Prostate gland (tissue), 2 donors: ENCODE data around the gene ZNF254. TPM values are rescaled to one million over a fixed set of nuclear protein-coding genes. Genes with fewer than 3 reads are reported as not detected.
"Not testable (repeated sequence)": the region's sequence is repeated elsewhere in the genome, so short reads cannot be mapped to it uniquely, and the experiment has no call there.

Source experiments
- DNase-seq: peaks from one replicate; pipeline ENCODE4 v3.0.0-alpha.2; 2019; ENCODE audit warnings: low spot score
- H3K27ac ChIP-seq, 2 donors: fragments of 200-600 bp; sonication (generic); 2 replicates each; pipeline ENCODE4 v1.5.1; 2017 to 2019
- H3K27me3 ChIP-seq: fragments of 200-600 bp; sonication (generic); replicated peaks from 2 replicates; pipeline ENCODE4 v1.5.1; 2019; ENCODE audit not compliant: insufficient read depth
- H3K36me3 ChIP-seq, 2 donors: fragments of 200-600 bp; sonication (generic); 1 replicate in 1 of 2; 2 replicates in 1 of 2; pipeline versions ENCODE4 v1.5.1 to v1.8.1; 2017 to 2019
- H3K4me1 ChIP-seq: fragments of 200-600 bp; sonication (generic); replicated peaks from 2 replicates; pipeline ENCODE4 v1.5.1; 2019
- H3K4me3 ChIP-seq, 2 donors: fragments of 200-600 bp; sonication (generic); 2 replicates each; pipeline ENCODE4 v1.5.1; 2017 to 2019
- H3K9me3 ChIP-seq: fragments of 200-600 bp; sonication (generic); 2 replicates; pipeline ENCODE4 v1.5.1; 2017
- POLR2A ChIP-seq: fragments of 450-650 bp; IDR thresholded peaks from one replicate; pipeline ENCODE4 v1.6.1; 2016; ENCODE audit warnings: antibody characterized with exemption, mild to moderate bottlenecking
- POLR2AphosphoS5 ChIP-seq: sonication (generic); formaldehyde crosslinking; IDR thresholded peaks from one replicate; pipeline ENCODE4 v1.6.1; 2017; ENCODE audit warnings: antibody characterized with exemption
- WGBS: methylation state at CpG from one replicate; pipeline ENCODE4 v1.1.5; 2018; 5-methylcytosine and 5-hydroxymethylcytosine counted together
- intact Hi-C: fragments of 100-400 bp; cut with DNase I; formaldehyde crosslinking; loops from one replicate; pipeline ENCODE4 v1.14.2; 2022
- total RNA-seq, 2 donors: library from RNA; depleted of rRNA; stranded (reverse); fragments of >200 nt; gene quantifications; one replicate each; pipeline ENCODE4 v1.1.0, GENCODE V29; 2016
- TF ChIP-seq, protein P1 (sequence below), 4 experiments: fragments of 200-600 bp in 2 of 4; fragments of 450-650 bp in 2 of 4; sonication (generic) in 2 of 4; IDR thresholded peaks; 1 replicate in 3 of 4; 2 replicates in 1 of 4; pipeline ENCODE4 v1.5.1; 2016 to 2019; ENCODE audit warnings: antibody characterized with exemption in 4 of 4, mild to moderate bottlenecking in 2 of 4, moderate library complexity in 2 of 4

Gene ZNF254
- total RNA-seq, 2 donors from 2014 or later = 21.8 to 22.7 TPM

DNA sequence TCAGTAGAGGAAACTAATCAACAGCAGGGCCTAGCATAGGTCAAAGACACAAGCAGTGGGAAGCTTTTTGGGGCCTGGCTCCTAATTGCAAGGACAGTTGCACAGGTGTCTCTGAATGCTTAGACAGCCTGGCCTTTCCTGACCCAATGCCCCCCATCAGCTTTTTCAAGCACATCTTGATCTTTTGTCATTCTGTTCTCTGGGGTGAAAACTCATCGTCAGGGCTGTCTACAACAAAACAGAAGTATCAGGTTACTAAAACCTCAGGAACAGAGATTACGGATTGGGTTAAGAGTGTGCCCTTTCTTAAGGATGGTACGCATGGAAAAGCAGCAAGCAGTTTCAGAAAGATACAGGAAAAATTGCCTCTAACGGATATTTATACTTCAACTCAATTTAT lies 8.3 kb upstream of the ZNF254 start:
- no peaks in the 10 kb centered on the region for H3K9me3 ChIP-seq
- intact Hi-C loops = no loop called here
- no peaks in the 10 kb centered on the region for H3K27me3 ChIP-seq
- DNase-seq = no peak
- 84% methylated on average over 4 of the region's 4 CpGs for WGBS
- TF ChIP-seq POLR2AphosphoS5 = no peak
- TF ChIP-seq POLR2A = no peak
- TF ChIP-seq, protein P1, sequence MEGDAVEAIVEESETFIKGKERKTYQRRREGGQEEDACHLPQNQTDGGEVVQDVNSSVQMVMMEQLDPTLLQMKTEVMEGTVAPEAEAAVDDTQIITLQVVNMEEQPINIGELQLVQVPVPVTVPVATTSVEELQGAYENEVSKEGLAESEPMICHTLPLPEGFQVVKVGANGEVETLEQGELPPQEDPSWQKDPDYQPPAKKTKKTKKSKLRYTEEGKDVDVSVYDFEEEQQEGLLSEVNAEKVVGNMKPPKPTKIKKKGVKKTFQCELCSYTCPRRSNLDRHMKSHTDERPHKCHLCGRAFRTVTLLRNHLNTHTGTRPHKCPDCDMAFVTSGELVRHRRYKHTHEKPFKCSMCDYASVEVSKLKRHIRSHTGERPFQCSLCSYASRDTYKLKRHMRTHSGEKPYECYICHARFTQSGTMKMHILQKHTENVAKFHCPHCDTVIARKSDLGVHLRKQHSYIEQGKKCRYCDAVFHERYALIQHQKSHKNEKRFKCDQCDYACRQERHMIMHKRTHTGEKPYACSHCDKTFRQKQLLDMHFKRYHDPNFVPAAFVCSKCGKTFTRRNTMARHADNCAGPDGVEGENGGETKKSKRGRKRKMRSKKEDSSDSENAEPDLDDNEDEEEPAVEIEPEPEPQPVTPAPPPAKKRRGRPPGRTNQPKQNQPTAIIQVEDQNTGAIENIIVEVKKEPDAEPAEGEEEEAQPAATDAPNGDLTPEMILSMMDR (IDR thresholded peaks at IDR 0.05) = no peak
- H3K4me1 ChIP-seq = no peaks in the 10 kb centered on the region
- H3K4me3 ChIP-seq = no peak overlapping the region
- no peaks in the 10 kb centered on the region for H3K36me3 ChIP-seq
- no peak overlapping the region for H3K27ac ChIP-seq

DNA sequence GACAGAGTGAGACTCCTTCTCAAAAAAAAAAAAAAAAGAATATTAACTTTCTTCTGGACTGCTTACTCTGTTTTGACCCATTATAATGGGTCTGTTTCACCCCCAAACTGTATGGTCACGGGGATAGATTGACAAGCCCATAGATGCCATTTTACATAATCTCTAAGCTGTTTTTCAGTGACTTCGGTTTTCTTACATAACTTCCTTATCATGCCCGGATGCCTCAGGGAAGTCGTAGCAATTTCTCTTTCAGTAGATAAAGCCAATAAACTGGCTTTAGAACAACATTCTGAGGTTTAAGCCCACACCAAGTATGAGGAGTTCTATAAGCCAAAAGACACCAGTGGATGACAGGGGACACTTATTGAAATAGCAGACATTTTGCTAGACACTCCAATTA lies 5.9 kb upstream of the ZNF254 start:
- Histone ChIP-seq H3K27me3 (no peaks in the 10 kb centered on the region), H3K4me1 (no peaks in the 10 kb centered on the region), H3K9me3 (no peaks in the 10 kb centered on the region), H3K4me3 (no peak overlapping the region), H3K27ac (no peak overlapping the region), H3K36me3 (no peaks in the 10 kb centered on the region)
- intact Hi-C loops = no loop called here
- no peak for DNase-seq
- 81% methylated on average over 4 of the region's 4 CpGs for WGBS
- TF ChIP-seq, protein P1 (IDR thresholded peaks at IDR 0.05) = no peak
- no peak for TF ChIP-seq POLR2AphosphoS5
- no peak for TF ChIP-seq POLR2A

DNA sequence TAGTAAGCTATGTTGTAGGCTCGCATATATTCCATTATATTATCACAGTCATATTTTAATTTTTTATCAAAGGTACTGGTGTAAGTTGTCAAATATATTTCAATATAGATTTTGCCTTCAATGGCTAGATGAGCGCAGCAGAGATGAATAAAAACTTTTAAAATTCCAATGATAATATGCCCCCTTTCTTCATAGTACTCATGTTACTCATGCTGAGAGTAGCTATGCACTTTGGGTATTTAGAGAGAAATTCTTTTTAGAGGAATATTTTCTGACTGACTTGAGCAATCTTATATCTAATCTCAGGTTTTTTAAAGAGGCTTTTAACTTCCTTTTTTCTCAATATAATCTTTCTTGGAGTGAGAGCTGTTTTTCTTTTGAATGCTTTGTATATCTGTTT lies 11.4 kb downstream of the ZNF254 start:
- no peak for TF ChIP-seq POLR2AphosphoS5
- TF ChIP-seq POLR2A = no peak
- TF ChIP-seq, protein P1 (IDR thresholded peaks at IDR 0.05) = no peak
- Histone ChIP-seq H3K27me3 (no peaks in the 10 kb centered on the region), H3K4me1 (no peaks in the 10 kb centered on the region), H3K27ac (no peak overlapping the region), H3K36me3 (no peaks in the 10 kb centered on the region), H3K4me3 (no peak overlapping the region), H3K9me3 (no peaks in the 10 kb centered on the region)
- DNase-seq = no peak
- intact Hi-C loops = no loop called here
- 97% methylated on average over 2 of the region's 2 CpGs for WGBS

DNA sequence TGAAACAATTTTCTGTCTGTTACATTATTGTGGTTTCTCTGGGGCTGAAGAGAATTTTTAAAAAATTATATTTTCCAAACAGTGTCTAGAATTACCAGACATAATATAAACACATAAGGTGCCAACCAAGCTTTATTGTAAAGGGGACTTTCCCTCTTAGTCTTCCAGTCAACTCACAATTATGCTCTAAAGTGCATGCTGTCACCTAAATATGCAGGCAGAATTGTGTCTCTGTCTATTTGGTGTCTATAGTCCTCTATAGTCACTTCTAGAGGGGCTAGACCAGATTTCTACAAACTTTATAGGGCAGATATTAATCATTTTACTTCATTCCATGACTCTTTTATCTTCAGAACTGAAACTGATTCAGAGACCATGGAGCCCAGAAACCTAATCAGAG lies 12.8 kb downstream of the ZNF254 start:
- DNase-seq = no peak
- H3K27ac ChIP-seq = no peak overlapping the region
- no peak for TF ChIP-seq POLR2A

DNA sequence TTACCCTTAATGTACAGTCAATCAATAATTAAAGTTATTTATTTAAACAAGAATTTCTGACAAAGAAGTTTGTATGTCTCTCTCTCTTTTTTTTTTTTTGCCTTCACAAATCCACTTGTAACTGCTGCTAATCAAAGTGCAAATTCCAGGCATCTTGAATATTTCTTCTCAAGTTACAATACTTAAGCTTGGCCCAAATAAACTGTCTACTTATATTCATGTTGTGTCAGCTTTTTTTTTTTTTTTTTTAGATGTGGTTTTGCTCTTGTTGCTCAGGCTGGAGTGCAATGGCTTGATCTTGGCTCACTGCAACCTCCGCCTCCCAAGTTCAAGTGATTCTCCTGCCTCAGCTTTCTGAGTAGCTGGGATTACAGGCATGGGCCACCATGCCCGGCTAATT lies 13.6 kb downstream of the ZNF254 start:
- intact Hi-C loops, DNase-seq, H3K27me3 ChIP-seq, H3K4me1 ChIP-seq, H3K36me3 ChIP-seq, H3K9me3 ChIP-seq, H3K4me3 ChIP-seq, H3K27ac ChIP-seq: not testable (repeated sequence)
- 95% methylated on average over 2 of the region's 2 CpGs for WGBS

More for the DNA sequence above, 12.8 kb downstream of the ZNF254 start:
- no peaks in the 10 kb centered on the region for H3K27me3 ChIP-seq
- no peaks in the 10 kb centered on the region for H3K36me3 ChIP-seq
- no peaks in the 10 kb centered on the region for H3K4me1 ChIP-seq
- intact Hi-C loops = no loop called here
- no peaks in the 10 kb centered on the region for H3K9me3 ChIP-seq
- no peak overlapping the region for H3K4me3 ChIP-seq

DNA sequence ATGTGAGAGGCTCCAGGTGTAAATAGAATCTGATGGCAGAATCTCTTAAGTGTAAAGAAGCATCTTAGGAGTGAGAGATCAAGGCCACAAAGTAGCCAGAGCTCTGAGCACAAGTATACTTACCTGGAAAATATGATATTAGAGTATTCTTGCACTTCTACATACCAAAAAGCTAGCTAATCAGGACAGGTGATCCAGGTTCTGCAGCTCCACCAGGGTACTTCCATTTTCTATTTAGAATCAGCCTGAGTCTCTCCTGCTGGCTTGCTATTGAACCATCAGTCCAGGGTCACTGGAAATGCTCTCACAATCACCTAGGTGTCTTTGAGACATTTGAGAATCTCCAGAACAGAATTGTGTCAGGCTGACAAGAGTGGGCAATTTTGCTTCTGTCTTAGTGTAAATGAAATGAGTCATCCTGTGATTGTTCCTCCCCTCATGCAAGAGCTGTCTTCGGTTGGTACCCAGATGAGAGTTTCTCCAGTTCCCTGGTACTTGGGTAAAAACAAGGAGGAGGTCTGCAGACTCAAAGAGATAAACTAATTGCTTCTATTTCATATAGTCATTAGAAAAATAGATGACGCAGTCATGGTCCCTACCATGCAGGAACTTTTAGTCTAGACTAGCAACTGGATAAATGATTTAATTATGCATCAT lies 14.6 kb downstream of the ZNF254 start:
- 88% methylated on average over 2 of the region's 2 CpGs for WGBS

More for the DNA sequence above, 14.6 kb downstream of the ZNF254 start:
- Histone ChIP-seq H3K36me3 (no peaks in the 10 kb centered on the region), H3K27ac (no peak overlapping the region), H3K9me3 (no peaks in the 10 kb centered on the region), H3K27me3 (no peaks in the 10 kb centered on the region), H3K4me1 (no peaks in the 10 kb centered on the region), H3K4me3 (no peak overlapping the region)
- no peak for DNase-seq
- intact Hi-C loops = no loop called here
- TF ChIP-seq POLR2AphosphoS5 (no peak), POLR2A (no peak)
- TF ChIP-seq, protein P1 (IDR thresholded peaks at IDR 0.05) = no peak
